Measurements from ENCODE around the gene MYLK. TPM values are rescaled to one million over a fixed set of nuclear protein-coding genes. Genes with fewer than 3 reads are reported as not detected.

Gene MYLK
- polyA plus RNA-seq, 3 donors, result 0.35 to 1.3 (median 0.51) TPM

DNA sequence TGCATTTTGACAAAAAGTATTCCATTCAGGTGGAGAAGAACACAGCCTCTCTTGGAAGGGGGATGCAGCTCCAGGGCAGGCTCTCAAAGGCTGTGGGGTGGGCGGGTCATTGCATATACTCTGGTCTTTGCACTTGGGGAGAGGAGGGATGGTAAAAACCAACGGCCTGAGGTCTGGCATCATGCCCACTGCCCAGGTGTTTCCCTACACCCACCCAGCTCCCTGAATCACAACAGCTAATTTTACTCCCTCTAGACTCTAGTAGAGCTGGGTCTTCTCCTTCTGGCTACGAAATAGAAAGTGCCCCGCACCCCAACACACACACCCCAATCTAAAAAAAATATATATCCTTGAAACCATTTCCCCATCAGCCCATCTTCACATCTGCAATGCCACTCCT lies 1.0 kb downstream of the MYLK start:
- no peak overlapping the region for H2AFZ ChIP-seq (ENCODE audit: insufficient read depth, low read depth, low read length, poor library complexity, severe bottlenecking)
- H3K27me3 ChIP-seq (ENCODE audit: control insufficient read depth in 2 of 2, insufficient read depth in 2 of 2, low read length in 2 of 2), result peaks cover 20 to 40% of the 10 kb centered on the region in 2 donors
- H3K4me3 Mint-ChIP-seq, result peak overlapping the region; percentile 72 to 86
- H3K27me3 Mint-ChIP-seq (ENCODE audit: low read depth in 3 of 3), result peaks cover 36 to 46% (median 44%) of the 10 kb centered on the region in 3 donors
- TF ChIP-seq, protein P1, sequence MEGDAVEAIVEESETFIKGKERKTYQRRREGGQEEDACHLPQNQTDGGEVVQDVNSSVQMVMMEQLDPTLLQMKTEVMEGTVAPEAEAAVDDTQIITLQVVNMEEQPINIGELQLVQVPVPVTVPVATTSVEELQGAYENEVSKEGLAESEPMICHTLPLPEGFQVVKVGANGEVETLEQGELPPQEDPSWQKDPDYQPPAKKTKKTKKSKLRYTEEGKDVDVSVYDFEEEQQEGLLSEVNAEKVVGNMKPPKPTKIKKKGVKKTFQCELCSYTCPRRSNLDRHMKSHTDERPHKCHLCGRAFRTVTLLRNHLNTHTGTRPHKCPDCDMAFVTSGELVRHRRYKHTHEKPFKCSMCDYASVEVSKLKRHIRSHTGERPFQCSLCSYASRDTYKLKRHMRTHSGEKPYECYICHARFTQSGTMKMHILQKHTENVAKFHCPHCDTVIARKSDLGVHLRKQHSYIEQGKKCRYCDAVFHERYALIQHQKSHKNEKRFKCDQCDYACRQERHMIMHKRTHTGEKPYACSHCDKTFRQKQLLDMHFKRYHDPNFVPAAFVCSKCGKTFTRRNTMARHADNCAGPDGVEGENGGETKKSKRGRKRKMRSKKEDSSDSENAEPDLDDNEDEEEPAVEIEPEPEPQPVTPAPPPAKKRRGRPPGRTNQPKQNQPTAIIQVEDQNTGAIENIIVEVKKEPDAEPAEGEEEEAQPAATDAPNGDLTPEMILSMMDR (IDR thresholded peaks at IDR 0.05), result no peak
- H3K27ac Mint-ChIP-seq, result no peak overlapping the region
- H3K4me3 ChIP-seq (replicated peaks in 1 of 3; ENCODE audit: low read depth in 2 of 3, low read length in 3 of 3), result peak overlapping the region in 1 of 3 experiments; percentile 64
- peaks cover 18% of the 10 kb centered on the region for H3K4me1 Mint-ChIP-seq
- peak overlapping the region; percentile 76 for H3K4me2 ChIP-seq (replicated peaks; ENCODE audit: extremely low read depth, low read length, poor library complexity, severe bottlenecking)
- no peak overlapping the region for H3K27ac ChIP-seq (ENCODE audit: low read depth in 1 of 2, low read length in 2 of 2)
- H4K20me1 ChIP-seq (ENCODE audit: insufficient read depth, low read length), result no peaks in the 10 kb centered on the region
- peaks cover 11 to 18% of the 10 kb centered on the region in 2 donors for H3K4me1 ChIP-seq (ENCODE audit: control insufficient read depth in 1 of 2, insufficient read depth in 2 of 2, low read length in 2 of 2)
- peaks cover 0 to 5% of the 10 kb centered on the region in 2 donors for H3K9me3 ChIP-seq (replicated peaks in 1 of 2; ENCODE audit: control insufficient read depth in 1 of 2, insufficient read depth in 1 of 2, low read length in 2 of 2)
- H3K36me3 Mint-ChIP-seq, result no peaks in the 10 kb centered on the region
- H3K9me3 Mint-ChIP-seq, result peaks cover 0 to 10% (median under 1%) of the 10 kb centered on the region in 7 donors
- H3K36me3 ChIP-seq (replicated peaks in 1 of 2; ENCODE audit: control insufficient read depth in 1 of 2, insufficient read depth in 2 of 2, low read length in 2 of 2), result no peaks in the 10 kb centered on the region
- no peak overlapping the region for H3K9ac ChIP-seq (ENCODE audit: insufficient read depth, low read length, poor library complexity, severe bottlenecking)
- intact Hi-C loops (cut with micrococcal nuclease), result no loop called here
- DNase-seq, result no peak
- no peaks in the 10 kb centered on the region for H3K79me2 ChIP-seq (ENCODE audit: insufficient read depth, low read length)
- WGBS (ENCODE audit: insufficient coverage), result 15% methylated on average over 2 of the region's 4 CpGs

DNA sequence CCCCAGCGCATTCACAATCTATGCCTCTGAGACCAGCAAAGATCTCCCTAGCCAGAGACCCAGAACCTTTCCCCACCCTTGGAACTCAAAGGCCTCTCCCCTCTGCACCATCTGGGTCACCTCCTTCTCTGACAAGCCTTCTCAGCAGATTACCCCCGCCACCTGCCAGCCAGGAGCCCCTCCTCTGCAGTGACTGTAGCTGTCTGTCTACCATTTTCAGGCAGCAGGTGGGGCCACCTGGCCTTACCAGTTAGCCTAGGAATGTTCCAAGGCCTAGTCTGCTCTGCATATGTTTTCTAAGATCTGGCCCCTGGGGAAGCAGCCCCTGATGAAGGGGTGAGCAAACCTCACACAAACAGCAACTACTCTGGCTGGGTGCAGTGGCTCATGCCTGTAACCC lies 2.4 kb downstream of the MYLK start:
- 88% methylated on average over 2 of the region's 2 CpGs for WGBS (ENCODE audit: insufficient coverage)

More for the DNA sequence above, 2.4 kb downstream of the MYLK start:
- peaks cover 11 to 18% of the 10 kb centered on the region in 2 donors for H3K4me1 ChIP-seq (ENCODE audit: control insufficient read depth in 1 of 2, insufficient read depth in 2 of 2, low read length in 2 of 2)
- TF ChIP-seq, protein P1 (IDR thresholded peaks at IDR 0.05), result no peak
- peaks cover 0 to 5% of the 10 kb centered on the region in 2 donors for H3K9me3 ChIP-seq (replicated peaks in 1 of 2; ENCODE audit: control insufficient read depth in 1 of 2, insufficient read depth in 1 of 2, low read length in 2 of 2)
- H3K9me3 Mint-ChIP-seq, result peaks cover 0 to 10% (median 0%) of the 10 kb centered on the region in 7 donors
- H2AFZ ChIP-seq (ENCODE audit: insufficient read depth, low read depth, low read length, poor library complexity, severe bottlenecking), result no peak overlapping the region
- H3K36me3 ChIP-seq (replicated peaks in 1 of 2; ENCODE audit: control insufficient read depth in 1 of 2, insufficient read depth in 2 of 2, low read length in 2 of 2), result no peaks in the 10 kb centered on the region
- peak overlapping the region in 1 of 2 donors; percentile 7 for H3K4me3 Mint-ChIP-seq
- H3K9ac ChIP-seq (ENCODE audit: insufficient read depth, low read length, poor library complexity, severe bottlenecking), result no peak overlapping the region
- no peak overlapping the region for H3K27ac Mint-ChIP-seq
- no peaks in the 10 kb centered on the region for H3K36me3 Mint-ChIP-seq
- H3K27me3 ChIP-seq (ENCODE audit: control insufficient read depth in 2 of 2, insufficient read depth in 2 of 2, low read length in 2 of 2), result peaks cover 20 to 40% of the 10 kb centered on the region in 2 donors
- H3K4me2 ChIP-seq (replicated peaks; ENCODE audit: extremely low read depth, low read length, poor library complexity, severe bottlenecking), result no peak overlapping the region
- peaks cover 18% of the 10 kb centered on the region for H3K4me1 Mint-ChIP-seq
- H3K79me2 ChIP-seq (ENCODE audit: insufficient read depth, low read length), result no peaks in the 10 kb centered on the region
- H3K27me3 Mint-ChIP-seq (ENCODE audit: low read depth in 3 of 3), result peaks cover 36 to 44% (median 42%) of the 10 kb centered on the region in 3 donors
- no peak overlapping the region for H3K27ac ChIP-seq (ENCODE audit: low read depth in 1 of 2, low read length in 2 of 2)
- intact Hi-C loops (cut with micrococcal nuclease), result no loop called here
- H4K20me1 ChIP-seq (ENCODE audit: insufficient read depth, low read length), result no peaks in the 10 kb centered on the region
- H3K4me3 ChIP-seq (replicated peaks in 1 of 3; ENCODE audit: low read depth in 2 of 3, low read length in 3 of 3), result no peak overlapping the region
- no peak for DNase-seq

Measured in CD14-positive monocyte (primary cell).